Brain microvascular endothelial cell (primary cell): Measurements from ENCODE around the gene NECAB2.

Experiments used
- DNase-seq: peaks from one replicate; pipeline ENCODE4 v3.0.0-alpha.2; 2020
- H3K27ac ChIP-seq: fragments of 250-450 bp; sonication (Bioruptor Pico); 2 replicates; pipeline ENCODE4 v1.5.1; 2020; ENCODE audit warnings: mild to moderate bottlenecking, moderate library complexity
- H3K27me3 ChIP-seq: fragments of 250-450 bp; sonication (Bioruptor Pico); replicated peaks from 2 replicates; pipeline ENCODE4 v1.5.1; 2020; ENCODE audit warnings: mild to moderate bottlenecking
- H3K36me3 ChIP-seq: fragments of 250-450 bp; sonication (Bioruptor Pico); replicated peaks from 2 replicates; pipeline ENCODE4 v1.5.1; 2020; ENCODE audit warnings: mild to moderate bottlenecking
- H3K4me3 ChIP-seq: 2 replicates; pipeline ENCODE4 v1.5.1; 2011; ENCODE audit warnings: low read depth, mild to moderate bottlenecking, control low read depth, low read length, moderate library complexity
- in situ Hi-C: cut with HindIII; loops from 2 replicates; pipeline ENCODE4 v1.10.0; 2017; ENCODE audit warnings: low sequenced_read_pairs, low pct_ligation_motif_present
- TF ChIP-seq, protein P1 (sequence below): IDR thresholded peaks from 2 replicates; pipeline ENCODE4 v1.5.1; 2011; ENCODE audit warnings: low read depth, mild to moderate bottlenecking, moderate library complexity, low read length, control low read depth, inconsistent platforms; ENCODE audit errors: missing control alignments

NECAB2 gene

DNA sequence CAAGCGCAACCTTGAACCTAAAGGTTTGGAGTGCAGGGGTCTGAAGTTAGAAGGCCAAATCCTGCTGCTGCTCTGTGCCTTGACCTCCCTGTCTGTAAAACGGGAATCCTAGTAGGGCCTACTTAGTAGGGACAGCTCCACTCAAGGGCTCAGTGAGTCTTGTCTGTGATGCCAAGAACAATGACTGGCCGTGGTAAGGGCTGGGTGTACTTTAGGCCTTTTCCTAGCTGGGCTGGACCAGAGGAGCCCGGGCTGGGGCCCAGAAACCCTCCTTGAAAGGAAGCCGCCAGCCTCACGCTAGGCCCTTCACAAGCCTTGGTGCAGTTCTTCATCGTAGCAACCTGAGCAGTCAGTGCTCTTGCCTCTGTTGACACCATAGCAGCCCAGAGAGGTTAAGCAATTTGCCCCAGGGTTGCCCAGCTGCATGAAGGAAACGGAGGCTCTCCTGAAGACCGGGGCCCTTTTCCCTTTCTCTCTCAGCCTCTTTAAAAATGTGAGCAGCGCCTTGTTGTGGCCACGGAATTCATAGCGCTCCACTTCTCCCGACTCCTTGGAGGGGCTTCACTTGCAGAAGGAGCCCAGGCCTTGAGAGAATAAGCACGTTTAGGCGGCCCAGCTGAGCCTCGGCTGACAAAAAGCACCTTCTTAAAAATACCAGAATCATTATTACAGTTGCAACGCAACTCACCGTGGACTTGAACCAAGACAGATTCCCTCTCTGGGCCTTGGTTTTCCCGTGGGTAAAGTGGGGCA is 4.4 kb downstream of the NECAB2 start:
- H3K27ac ChIP-seq = no peak overlapping the region
- no peaks in the 10 kb centered on the region for H3K36me3 ChIP-seq
- TF ChIP-seq, protein P1, sequence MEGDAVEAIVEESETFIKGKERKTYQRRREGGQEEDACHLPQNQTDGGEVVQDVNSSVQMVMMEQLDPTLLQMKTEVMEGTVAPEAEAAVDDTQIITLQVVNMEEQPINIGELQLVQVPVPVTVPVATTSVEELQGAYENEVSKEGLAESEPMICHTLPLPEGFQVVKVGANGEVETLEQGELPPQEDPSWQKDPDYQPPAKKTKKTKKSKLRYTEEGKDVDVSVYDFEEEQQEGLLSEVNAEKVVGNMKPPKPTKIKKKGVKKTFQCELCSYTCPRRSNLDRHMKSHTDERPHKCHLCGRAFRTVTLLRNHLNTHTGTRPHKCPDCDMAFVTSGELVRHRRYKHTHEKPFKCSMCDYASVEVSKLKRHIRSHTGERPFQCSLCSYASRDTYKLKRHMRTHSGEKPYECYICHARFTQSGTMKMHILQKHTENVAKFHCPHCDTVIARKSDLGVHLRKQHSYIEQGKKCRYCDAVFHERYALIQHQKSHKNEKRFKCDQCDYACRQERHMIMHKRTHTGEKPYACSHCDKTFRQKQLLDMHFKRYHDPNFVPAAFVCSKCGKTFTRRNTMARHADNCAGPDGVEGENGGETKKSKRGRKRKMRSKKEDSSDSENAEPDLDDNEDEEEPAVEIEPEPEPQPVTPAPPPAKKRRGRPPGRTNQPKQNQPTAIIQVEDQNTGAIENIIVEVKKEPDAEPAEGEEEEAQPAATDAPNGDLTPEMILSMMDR = no peak
- in situ Hi-C loops = no loop called here
- no peak overlapping the region for H3K4me3 ChIP-seq
- H3K27me3 ChIP-seq = peaks cover 12% of the 10 kb centered on the region
- no peak for DNase-seq

DNA sequence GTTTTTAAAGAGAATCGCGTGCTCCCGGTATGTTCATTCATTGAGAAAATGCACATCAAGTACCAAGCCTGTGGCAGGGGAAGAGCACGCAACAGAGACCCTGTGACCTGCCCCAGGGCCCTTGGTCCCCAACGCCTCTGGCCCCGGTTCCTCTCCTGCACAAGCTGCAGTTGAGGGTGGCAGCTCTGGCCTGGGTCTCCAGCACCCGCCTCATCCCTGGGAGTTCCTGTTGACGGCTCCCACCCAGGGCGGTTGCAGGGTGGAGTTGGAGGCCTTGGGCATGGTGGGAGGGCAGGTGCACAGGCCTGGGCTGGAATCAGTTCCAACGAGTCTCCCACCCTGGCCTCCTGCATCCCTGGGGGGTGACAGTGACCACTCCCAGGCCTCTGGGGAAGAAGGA is 5.0 kb downstream of the NECAB2 start:
- in situ Hi-C loops = no loop called here
- peaks cover 12% of the 10 kb centered on the region for H3K27me3 ChIP-seq
- DNase-seq = no peak
- no peaks in the 10 kb centered on the region for H3K36me3 ChIP-seq
- TF ChIP-seq, protein P1 = no peak
- H3K4me3 ChIP-seq = no peak overlapping the region
- no peak overlapping the region for H3K27ac ChIP-seq

DNA sequence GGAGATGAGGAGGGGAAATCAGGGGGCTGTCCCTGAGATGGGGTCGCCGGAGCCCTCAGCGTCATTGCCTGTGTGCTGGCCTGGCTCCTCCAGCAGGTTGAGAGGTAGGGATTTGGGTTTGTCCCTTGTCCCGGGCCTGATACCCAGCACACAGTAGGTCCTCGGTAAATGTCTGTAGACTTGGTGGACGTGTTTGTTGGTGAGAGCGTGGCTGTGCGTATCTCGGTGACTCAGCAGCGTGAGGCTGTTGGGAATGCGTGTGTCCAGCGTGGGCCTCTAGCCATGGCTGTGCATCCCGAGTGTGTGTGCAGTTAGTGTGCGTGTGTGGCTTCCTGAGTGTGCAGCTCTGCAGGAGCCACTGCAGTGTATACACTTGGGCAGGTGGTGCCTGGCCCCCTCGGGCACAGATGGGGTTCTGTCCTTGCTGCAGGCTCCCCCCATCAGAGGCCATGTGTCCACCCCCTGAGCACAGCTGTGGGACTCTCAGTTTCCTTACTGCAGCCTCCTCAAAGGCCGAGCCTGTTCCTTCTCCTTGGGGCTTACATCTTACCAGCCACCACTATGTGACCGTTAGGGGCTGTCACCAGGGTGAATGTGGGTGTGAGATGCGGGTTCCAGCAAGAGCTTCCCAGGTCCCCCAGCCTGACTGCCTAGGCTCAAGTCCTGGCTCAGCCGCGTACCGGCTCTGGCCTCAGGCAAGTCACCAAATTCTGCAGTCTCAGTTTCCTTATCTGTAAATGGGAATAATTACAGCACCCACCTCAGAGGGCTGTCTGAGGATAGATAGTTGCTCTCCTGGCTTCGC is 5.7 kb downstream of the NECAB2 start:
- no peak for DNase-seq
- Histone ChIP-seq H3K36me3 (no peaks in the 10 kb centered on the region), H3K27me3 (peaks cover 9% of the 10 kb centered on the region), H3K27ac (no peak overlapping the region), H3K4me3 (no peak overlapping the region)
- in situ Hi-C loops = no loop called here
- TF ChIP-seq, protein P1 = no peak

DNA sequence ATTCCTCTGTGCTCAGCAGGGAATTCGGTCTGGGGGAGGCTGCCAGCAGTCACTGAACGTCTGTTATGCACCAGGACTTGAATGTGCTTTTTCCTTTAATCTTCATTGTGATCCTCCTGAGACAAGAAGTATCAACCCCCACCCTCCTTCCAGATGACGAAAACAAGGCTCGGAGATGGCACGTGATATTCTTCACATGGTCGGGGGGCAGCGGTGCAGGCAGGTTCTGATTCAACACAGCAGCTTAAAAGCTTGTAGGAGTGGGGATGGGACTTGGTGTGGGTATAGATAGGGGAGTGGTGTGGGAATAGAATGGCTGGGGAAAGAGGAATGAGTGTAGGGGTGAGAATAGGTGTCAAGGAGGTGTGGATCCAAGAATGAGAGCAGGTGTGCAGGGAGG is 6.4 kb downstream of the NECAB2 start:
- Histone ChIP-seq H3K27me3 (peaks cover 4% of the 10 kb centered on the region), H3K36me3 (no peaks in the 10 kb centered on the region), H3K27ac (no peak overlapping the region), H3K4me3 (no peak overlapping the region)
- no peak for DNase-seq
- TF ChIP-seq, protein P1 = no peak
- in situ Hi-C loops = no loop called here

DNA sequence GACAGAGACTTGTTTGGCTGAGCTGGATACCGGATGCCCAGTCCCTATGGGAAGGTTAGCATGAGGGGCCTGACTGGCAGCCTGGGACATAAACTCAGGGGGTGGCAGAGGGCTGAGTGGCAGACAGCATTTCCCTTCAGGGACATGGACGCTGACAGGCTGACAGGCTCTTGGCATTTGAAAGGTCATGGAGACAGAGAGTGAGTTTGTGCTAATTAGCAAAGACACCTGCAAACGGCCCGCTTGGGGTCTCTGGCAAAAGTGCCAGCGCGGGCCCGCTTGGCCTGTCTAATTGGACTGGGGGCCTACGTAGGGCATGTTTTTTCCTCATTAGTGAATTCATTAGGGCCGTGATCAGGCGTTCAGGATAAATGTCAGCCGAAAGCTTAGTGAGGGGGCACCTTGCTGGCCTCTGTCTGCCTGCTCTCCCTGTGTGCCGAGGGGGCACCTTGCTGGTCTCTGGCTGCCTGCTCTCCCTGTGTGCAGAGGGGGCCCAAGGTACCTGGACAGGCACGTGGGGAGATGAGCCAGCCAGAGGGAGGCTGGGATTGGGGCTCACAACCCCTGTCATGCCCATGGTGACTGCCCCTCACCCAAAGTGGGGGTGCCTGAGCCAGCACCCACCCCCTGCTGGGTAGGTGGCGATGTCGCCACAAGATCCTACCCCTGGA is 7.7 kb downstream of the NECAB2 start:
- H3K27me3 ChIP-seq = no peaks in the 10 kb centered on the region
- H3K4me3 ChIP-seq = no peak overlapping the region
- no peak overlapping the region for H3K27ac ChIP-seq
- H3K36me3 ChIP-seq = no peaks in the 10 kb centered on the region
- no peak for DNase-seq
- TF ChIP-seq, protein P1 = no peak
- in situ Hi-C loops = no loop called here
